ENCODE data around the gene ACAD10. TPM values are rescaled to one million over a fixed set of nuclear protein-coding genes. Genes with fewer than 3 reads are reported as not detected.

The ACAD10 gene
- total RNA-seq, 2 experiments from 2014 or later: 15.0 to 35.3 TPM

- TF ChIP-seq CTCF (conservative IDR thresholded peaks at IDR 0.05; ENCODE audit: low read length) (no peak), EZH2phosphoT487 (IDR thresholded peaks at IDR 0.05; ENCODE audit: borderline replicate concordance, low read depth, low read length) (no peak)
- ChIA-PET POLR2A (no interaction called here), CTCF (ENCODE audit: unreplicated experiment) (no interaction called here)
- no peak overlapping the region for H3K4me2 ChIP-seq (ENCODE audit: low read length)
- H3K4me3 ChIP-seq (ENCODE audit: low read depth, low read length, poor library complexity, severe bottlenecking): no peak overlapping the region
- H2AFZ ChIP-seq (ENCODE audit: low read length): no peak overlapping the region
- H3K36me3 ChIP-seq (ENCODE audit: insufficient read depth, low read length): peaks cover 95% of the 10 kb centered on the region
- no peak overlapping the region for H3K27ac ChIP-seq (ENCODE audit: low read depth, low read length, poor library complexity, severe bottlenecking)
- H3K9me2 ChIP-seq (ENCODE audit: insufficient read depth, low read length): no peaks in the 10 kb centered on the region
- H3K4me1 ChIP-seq (ENCODE audit: insufficient read depth, low read length, poor library complexity, severe bottlenecking): no peaks in the 10 kb centered on the region
- DNase-seq (ENCODE audit: low spot score): no peak
- H3K9me3 ChIP-seq (ENCODE audit: low read length): no peaks in the 10 kb centered on the region
- H4K20me1 ChIP-seq (ENCODE audit: insufficient read depth, low read length): no peaks in the 10 kb centered on the region
- intact Hi-C loops (cut with micrococcal nuclease; ENCODE audit: unreplicated experiment): no loop called here
- H3K79me2 ChIP-seq (ENCODE audit: insufficient read depth, low read depth, low read length): no peaks in the 10 kb centered on the region
- BruUV-seq (replicated peaks): no TSS peak
These were observed 32.3 kb upstream of the ACAD10 start for GRCh38 chr12:111653596-111653995.

GRCh38 chr12:111655356-111655755 is 30.5 kb upstream of the ACAD10 start:
- no peak overlapping the region for H3K27ac ChIP-seq (ENCODE audit: low read depth, low read length, poor library complexity, severe bottlenecking)
- no peaks in the 10 kb centered on the region for H3K9me2 ChIP-seq (ENCODE audit: insufficient read depth, low read length)
- H3K4me3 ChIP-seq (ENCODE audit: low read depth, low read length, poor library complexity, severe bottlenecking): no peak overlapping the region
- intact Hi-C loops (cut with micrococcal nuclease; ENCODE audit: unreplicated experiment): no loop called here
- no peak for DNase-seq (ENCODE audit: low spot score)
- H3K79me2 ChIP-seq (ENCODE audit: insufficient read depth, low read depth, low read length): no peaks in the 10 kb centered on the region
- H3K36me3 ChIP-seq (ENCODE audit: insufficient read depth, low read length): peaks cover 96% of the 10 kb centered on the region
- no TSS peak for BruUV-seq (replicated peaks)
- TF ChIP-seq EZH2phosphoT487 (IDR thresholded peaks at IDR 0.05; ENCODE audit: borderline replicate concordance, low read depth, low read length) (no peak), CTCF (conservative IDR thresholded peaks at IDR 0.05; ENCODE audit: low read length) (no peak)
- H3K4me2 ChIP-seq (ENCODE audit: low read length): no peak overlapping the region
- no peak overlapping the region for H2AFZ ChIP-seq (ENCODE audit: low read length)
- CTCF ChIA-PET (ENCODE audit: unreplicated experiment): no interaction called here
- H3K9me3 ChIP-seq (ENCODE audit: low read length): no peaks in the 10 kb centered on the region
- no peaks in the 10 kb centered on the region for H4K20me1 ChIP-seq (ENCODE audit: insufficient read depth, low read length)
- no peaks in the 10 kb centered on the region for H3K4me1 ChIP-seq (ENCODE audit: insufficient read depth, low read length, poor library complexity, severe bottlenecking)
- POLR2A ChIA-PET: no interaction called here

- H2AFZ ChIP-seq (ENCODE audit: low read length): no peak overlapping the region
- no peak for DNase-seq (ENCODE audit: low spot score)
- no peak for TF ChIP-seq EZH2phosphoT487 (IDR thresholded peaks at IDR 0.05; ENCODE audit: borderline replicate concordance, low read depth, low read length)
- no peak for TF ChIP-seq CTCF (conservative IDR thresholded peaks at IDR 0.05; ENCODE audit: low read length)
- H3K36me3 ChIP-seq (ENCODE audit: insufficient read depth, low read length): peaks cover 94% of the 10 kb centered on the region
- no TSS peak for BruUV-seq (replicated peaks)
- ChIA-PET POLR2A (no interaction called here), CTCF (ENCODE audit: unreplicated experiment) (no interaction called here)
- intact Hi-C loops (cut with micrococcal nuclease; ENCODE audit: unreplicated experiment): no loop called here
- H3K9me3 ChIP-seq (ENCODE audit: low read length): no peaks in the 10 kb centered on the region
- H3K4me2 ChIP-seq (ENCODE audit: low read length): no peak overlapping the region
- no peak overlapping the region for H3K4me3 ChIP-seq (ENCODE audit: low read depth, low read length, poor library complexity, severe bottlenecking)
- H4K20me1 ChIP-seq (ENCODE audit: insufficient read depth, low read length): no peaks in the 10 kb centered on the region
- H3K4me1 ChIP-seq (ENCODE audit: insufficient read depth, low read length, poor library complexity, severe bottlenecking): no peaks in the 10 kb centered on the region
- H3K27ac ChIP-seq (ENCODE audit: low read depth, low read length, poor library complexity, severe bottlenecking): no peak overlapping the region
- no peaks in the 10 kb centered on the region for H3K79me2 ChIP-seq (ENCODE audit: insufficient read depth, low read depth, low read length)
- no peaks in the 10 kb centered on the region for H3K9me2 ChIP-seq (ENCODE audit: insufficient read depth, low read length)
These were observed 29.8 kb upstream of the ACAD10 start for GRCh38 chr12:111656016-111656415.
